Endothelial cell of umbilical vein (primary cell): ENCODE results near the gene MAN1A2. TPM values are rescaled to one million over a fixed set of nuclear protein-coding genes. Genes with fewer than 3 reads are reported as not detected.

Experiments
- BruUV-seq: library from RNA; stranded (reverse); fragments of 400-500 nt; replicated peaks from 2 replicates; lab custom pipeline; 2021; lab: Mats Ljungman, UMichigan
- CTCF ChIA-PET: fragments of 300-600, 350-600 bp; sonication (Branson Sonifier 250); formaldehyde crosslinking; loops from one replicate; lab custom pipeline; 2021; ENCODE audit warnings: antibody characterized with exemption, inconsistent platforms; lab: Charles Lee
- POLR2A ChIA-PET: fragments of 300-600, 350-600 bp; sonication (Branson Sonifier 250); formaldehyde crosslinking; loops from one replicate; lab custom pipeline; 2021; ENCODE audit warnings: antibody characterized with exemption, inconsistent platforms; lab: Charles Lee
- DNase-seq: peaks from one replicate; pipeline ENCODE4 v3.0.0-alpha.2; 2011; ENCODE audit warnings: low read depth, low spot score
- FAIRE-seq: peaks from 2 replicates; lab custom pipeline; 2011; peaks lifted over from hg19 to GRCh38; lab: Jason Lieb, UNC
- H2AFZ ChIP-seq: 2 replicates; pipeline ENCODE4 v1.6.0; 2012; ENCODE audit warnings: low read depth, low read length, control low read depth, inconsistent platforms
- H3K27ac ChIP-seq: 2 replicates; pipeline ENCODE4 v1.5.1; 2011; ENCODE audit warnings: low read depth, mild to moderate bottlenecking, control low read depth, low read length, moderate library complexity; ENCODE audit not compliant: insufficient read depth
- H3K27me3 ChIP-seq, 2 experiments: 2 replicates each; pipeline versions ENCODE4 v1.6.0 to v1.6.1; 2011; ENCODE audit warnings: low read length in 2 of 2, mixed read lengths in 1 of 2; ENCODE audit not compliant: control insufficient read depth in 2 of 2, insufficient read depth in 2 of 2
- H3K36me3 ChIP-seq, 2 experiments: 2 replicates in 1 of 2; 3 replicates in 1 of 2; pipeline ENCODE4 v1.5.1; 2011; ENCODE audit warnings: low read length in 2 of 2, mild to moderate bottlenecking in 1 of 2, moderate library complexity in 1 of 2; ENCODE audit not compliant: control insufficient read depth in 2 of 2, insufficient read depth in 2 of 2; ENCODE audit errors: extremely low read depth in 1 of 2
- H3K4me1 ChIP-seq: 3 replicates; pipeline ENCODE4 v1.5.1; 2011; ENCODE audit warnings: mild to moderate bottlenecking, low read length; ENCODE audit not compliant: control insufficient read depth, insufficient read depth; ENCODE audit errors: extremely low read depth
- H3K4me2 ChIP-seq: 2 replicates; pipeline ENCODE4 v1.6.1; 2011; ENCODE audit warnings: low read length, control low read depth, mixed read lengths; ENCODE audit not compliant: insufficient read depth
- H3K4me3 ChIP-seq, 3 experiments: fragments of 200-600 bp in 1 of 3; sonication (generic), shearing (Covaris generic) in 1 of 3; replicated peaks in 1 of 3; 2 replicates each; pipeline ENCODE4 v1.5.1; 2011 to 2016; ENCODE audit warnings: control low read depth in 3 of 3, low read length in 3 of 3, mild to moderate bottlenecking in 2 of 3, inconsistent platforms in 1 of 3, low read depth in 1 of 3, moderate library complexity in 1 of 3; ENCODE audit not compliant: insufficient read depth in 1 of 3
- H3K79me2 ChIP-seq: 2 replicates; pipeline ENCODE4 v1.6.0; 2012; ENCODE audit warnings: low read length, inconsistent platforms; ENCODE audit not compliant: control insufficient read depth, insufficient read depth
- H3K9ac ChIP-seq: replicated peaks from 2 replicates; pipeline ENCODE3; 2011; ENCODE audit warnings: low read length, control low read depth; ENCODE audit not compliant: insufficient read depth; ENCODE audit errors: extremely low read depth
- H3K9me1 ChIP-seq: replicated peaks from 3 replicates; pipeline ENCODE4 v1.6.0; 2011; ENCODE audit warnings: mild to moderate bottlenecking, low read length; ENCODE audit not compliant: control insufficient read depth, insufficient read depth; ENCODE audit errors: extremely low read depth
- H3K9me3 ChIP-seq: replicated peaks from 2 replicates; pipeline ENCODE4 v1.5.1; 2012; ENCODE audit warnings: low read length, inconsistent platforms; ENCODE audit not compliant: control insufficient read depth, insufficient read depth
- H4K20me1 ChIP-seq: replicated peaks from 2 replicates; pipeline ENCODE3; 2011; ENCODE audit warnings: mild to moderate bottlenecking, low read length; ENCODE audit not compliant: control insufficient read depth, insufficient read depth; ENCODE audit errors: extremely low read depth
- CTCF ChIP-seq, 2 donors: IDR thresholded peaks; 1 replicate in 1 of 2; 2 replicates in 1 of 2; pipeline ENCODE4 v1.5.1; 2011; ENCODE audit warnings: low read length in 2 of 2, mild to moderate bottlenecking in 2 of 2, moderate library complexity in 2 of 2, control low read depth in 1 of 2, inconsistent platforms in 1 of 2, low read depth in 1 of 2; ENCODE audit not compliant: insufficient read depth in 1 of 2; ENCODE audit errors: extremely low read depth in 1 of 2
- EZH2 ChIP-seq: IDR thresholded peaks from 2 replicates; pipeline ENCODE4 v1.6.1; 2012; ENCODE audit warnings: borderline replicate concordance, low read depth, mild to moderate bottlenecking, moderate library complexity, low read length, inconsistent platforms; ENCODE audit not compliant: severe bottlenecking
- FOS ChIP-seq: IDR thresholded peaks from 2 replicates; pipeline ENCODE4 v1.6.1; 2011; ENCODE audit warnings: mild to moderate bottlenecking, low read length, moderate library complexity, borderline replicate concordance; ENCODE audit not compliant: insufficient read depth
- GATA2 ChIP-seq: IDR thresholded peaks from 2 replicates; pipeline ENCODE4 v1.7.0; 2011; ENCODE audit warnings: low read depth, mild to moderate bottlenecking, moderate library complexity, mixed read lengths, low read length; ENCODE audit not compliant: insufficient read length, insufficient read depth
- JUN ChIP-seq: IDR thresholded peaks from 2 replicates; pipeline ENCODE4 v1.6.1; 2011; ENCODE audit warnings: borderline replicate concordance, low read depth; ENCODE audit not compliant: insufficient read length, insufficient read depth
- MAX ChIP-seq: IDR thresholded peaks from 2 replicates; pipeline ENCODE4 v1.6.1; 2011; ENCODE audit not compliant: insufficient read depth, insufficient read length
- MYC ChIP-seq: IDR thresholded peaks from one replicate; pipeline ENCODE4 v1.6.1; 2011; ENCODE audit warnings: mild to moderate bottlenecking, low read depth, low read length
- POLR2A ChIP-seq: IDR thresholded peaks from 2 replicates; pipeline ENCODE4 v1.6.1; 2012; ENCODE audit warnings: low read depth, mild to moderate bottlenecking, control low read depth, low read length
- POLR2AphosphoS5 ChIP-seq: IDR thresholded peaks from 2 replicates; pipeline ENCODE4 v1.6.1; 2012; ENCODE audit warnings: low read depth, mild to moderate bottlenecking, control low read depth, low read length, moderate library complexity; ENCODE audit not compliant: insufficient read depth
- dilution Hi-C: fragments of 300-500 bp; cut with MboI; formaldehyde crosslinking; loops from one replicate; pipeline ENCODE4 v1.15.0; 2019; ENCODE audit warnings: low sequenced_read_pairs; ENCODE audit not compliant: extremely low pct_ligation_motif_present
- intact Hi-C: fragments of 100-400 bp; cut with micrococcal nuclease; formaldehyde crosslinking; loops from one replicate; pipeline ENCODE4 v1.10.0; 2022
- polyA plus RNA-seq, 4 experiments: library from polyadenylated mRNA; depleted of rRNA in 3 of 4; stranded (reverse) in 3 of 4; unstranded in 1 of 4; fragments of >200 nt; gene quantifications; 2 replicates each; pipeline versions ENCODE4 v1.2.1 to v1.2.3, GENCODE V29; 2011 to 2012; ENCODE audit warnings: missing spikeins in 1 of 4
- total RNA-seq: library from RNA; stranded (reverse); gene quantifications from 2 replicates; pipeline ENCODE4 v1.2.3, GENCODE V29; 2021

MAN1A2 gene
- total and polyA plus RNA-seq, 2 donors (not counting 3 experiments of a cell fraction or from before 2014, with no cell fraction given) = 13.5 to 36.2 TPM

- Histone ChIP-seq H3K9me1 (no peaks in the 10 kb centered on the region), H3K9ac (no peak overlapping the region), H2AFZ (no peak overlapping the region), H3K4me3 (no peak overlapping the region), H3K27ac (no peak overlapping the region), H3K4me2 (no peak overlapping the region), H3K36me3 (no peaks in the 10 kb centered on the region), H3K9me3 (no peaks in the 10 kb centered on the region), H3K27me3 (no peaks in the 10 kb centered on the region), H3K4me1 (peaks cover 2% of the 10 kb centered on the region), H4K20me1 (no peaks in the 10 kb centered on the region), H3K79me2 (no peaks in the 10 kb centered on the region)
- ChIA-PET POLR2A (no interaction called here), CTCF (interaction anchor here (1.0 to 1.4 kb wide), 3 partner anchors 9 to 12 kb away, joined by 3 to 4 read pairs (median 4); no protein-coding TSS in a partner anchor)
- dilution Hi-C loops = no loop called here
- no TSS peak for BruUV-seq
- TF ChIP-seq POLR2A (no peak), POLR2AphosphoS5 (no peak), MAX (no peak), FOS (no peak), GATA2 (no peak), EZH2 (no peak), JUN (no peak)
- DNase-seq (no peak), FAIRE-seq (no peak)
- intact Hi-C loops = no loop called here
These were observed 134.0 kb downstream of the MAN1A2 start for GRCh38 chr1:117501281-117501680.

GRCh38 chr1:117511273-117511672, 144.0 kb downstream of the MAN1A2 start:
- no peaks in the 10 kb centered on the region for H3K79me2 ChIP-seq
- CTCF ChIA-PET = interaction anchor here (2.0 to 4.6 kb wide), 4 partner anchors 22 to 386 kb away, joined by 15 to 173 read pairs (median 35); no protein-coding TSS in a partner anchor
- no peak overlapping the region for H2AFZ ChIP-seq
- no peaks in the 10 kb centered on the region for H3K27me3 ChIP-seq
- no peaks in the 10 kb centered on the region for H3K4me1 ChIP-seq
- no peak overlapping the region for H3K4me2 ChIP-seq
- no peaks in the 10 kb centered on the region for H3K36me3 ChIP-seq
- FAIRE-seq = no peak
- no peak overlapping the region for H3K9ac ChIP-seq
- BruUV-seq = no TSS peak
- dilution Hi-C loops (no loop called here), intact Hi-C loops (loop anchor here (5.0 kb wide), 1 partner anchor 161 kb away; no protein-coding TSS in a partner anchor)
- DNase-seq = no peak
- no peak overlapping the region for H3K27ac ChIP-seq
- H3K9me3 ChIP-seq = no peaks in the 10 kb centered on the region
- no peak overlapping the region for H3K4me3 ChIP-seq
- no peaks in the 10 kb centered on the region for H4K20me1 ChIP-seq
- no peaks in the 10 kb centered on the region for H3K9me1 ChIP-seq
- POLR2A ChIA-PET = no interaction called here
- TF ChIP-seq POLR2AphosphoS5 = no peak
- no peak for TF ChIP-seq FOS
- TF ChIP-seq CTCF (IDR thresholded peaks at IDR 0.05; ENCODE audit: extremely low read depth in 1 of 2, insufficient read depth in 1 of 2, low read depth in 1 of 2, low read length in 2 of 2) = no peak
- TF ChIP-seq MAX = no peak
- no peak for TF ChIP-seq EZH2
- no peak for TF ChIP-seq GATA2
- no peak for TF ChIP-seq JUN
- no peak for TF ChIP-seq MYC
- TF ChIP-seq POLR2A = no peak
